A673 (cell line): Measurements from ENCODE around the gene DOK1. TPM values are rescaled to one million over a fixed set of nuclear protein-coding genes. Genes with fewer than 3 reads are reported as not detected.

ENCODE experiments used
- BruUV-seq: library from RNA; stranded (reverse); fragments of 400-500 nt; replicated peaks from 2 replicates; lab custom pipeline; 2021; lab: Mats Ljungman, UMichigan
- CTCF ChIA-PET: fragments of 300-600 bp; sonication (Branson Sonifier 250); formaldehyde crosslinking; loops from one replicate; lab custom pipeline; 2022; ENCODE audit warnings: antibody characterized with exemption; lab: Charles Lee
- POLR2A ChIA-PET: fragments of 300-600 bp; sonication (Branson Sonifier 250); formaldehyde crosslinking; loops from one replicate; lab custom pipeline; 2022; ENCODE audit warnings: antibody characterized with exemption; ENCODE audit not compliant: low non-redundant PET; lab: Charles Lee
- DNase-seq: peaks from one replicate; pipeline ENCODE4 v3.0.0-alpha.2; 2015; ENCODE audit warnings: low spot score
- H3K27ac ChIP-seq: fragments of 200-600 bp; sonication (generic); 2 replicates; pipeline ENCODE4 v1.5.1; 2016; ENCODE audit warnings: mixed run types, low read depth, mild to moderate bottlenecking, mixed read lengths, antibody characterized with exemption, low read length; ENCODE audit not compliant: poor library complexity, severe bottlenecking
- H3K27me3 ChIP-seq: fragments of 200-600 bp; sonication (generic); replicated peaks from 2 replicates; pipeline ENCODE4 v1.6.1; 2017; ENCODE audit warnings: mixed run types, low read depth, mild to moderate bottlenecking, mixed read lengths, antibody characterized with exemption, low read length; ENCODE audit not compliant: insufficient read depth, poor library complexity
- H3K36me3 ChIP-seq: fragments of 200-600 bp; sonication (generic); 2 replicates; pipeline ENCODE4 v1.6.1; 2016; ENCODE audit warnings: mixed run types, mild to moderate bottlenecking, mixed read lengths, antibody characterized with exemption, low read length; ENCODE audit not compliant: insufficient read depth, poor library complexity, severe bottlenecking
- H3K4me1 ChIP-seq: fragments of 200-600 bp; sonication (generic); 2 replicates; pipeline ENCODE4 v1.6.1; 2017; ENCODE audit warnings: mixed run types, mild to moderate bottlenecking, mixed read lengths, antibody characterized with exemption, low read length; ENCODE audit not compliant: insufficient read depth, poor library complexity, severe bottlenecking
- H3K4me3 ChIP-seq: fragments of 200-600 bp; sonication (generic); 2 replicates; pipeline ENCODE4 v1.5.1; 2016; ENCODE audit warnings: low read depth, mixed run types, mild to moderate bottlenecking, mixed read lengths, low read length; ENCODE audit not compliant: poor library complexity, severe bottlenecking
- H3K9me3 ChIP-seq: fragments of 200-600 bp; sonication (generic); 2 replicates; pipeline ENCODE4 v1.6.1; 2016; ENCODE audit warnings: mixed run types, low read depth, mild to moderate bottlenecking, mixed read lengths, antibody characterized with exemption, low read length; ENCODE audit not compliant: poor library complexity, severe bottlenecking
- EZH2 ChIP-seq: fragments of 200-600 bp; sonication (generic); IDR thresholded peaks from 2 replicates; pipeline ENCODE4 v1.6.1; 2017; ENCODE audit warnings: borderline replicate concordance, low read depth, mild to moderate bottlenecking, mixed read lengths, antibody characterized with exemption, low read length; ENCODE audit not compliant: poor library complexity, severe bottlenecking
- intact Hi-C: fragments of 100-400 bp; cut with micrococcal nuclease; formaldehyde crosslinking; loops from one replicate; pipeline ENCODE4 v1.10.0; 2022; ENCODE audit not compliant: unreplicated experiment
- total RNA-seq: library from RNA; stranded (reverse); gene quantifications from 2 replicates; pipeline ENCODE4 v1.2.3, GENCODE V29; 2021
- TF ChIP-seq, protein P1 (sequence below): fragments of 300-800, 200-600 bp; sonication (generic); conservative IDR thresholded peaks from 2 replicates; pipeline ENCODE4 v1.5.1; 2017; ENCODE audit warnings: low read depth, mild to moderate bottlenecking, antibody characterized with exemption, low read length, moderate library complexity, mixed read lengths

The DOK1 gene
- total RNA-seq, 1 experiment from 2014 or later: 20.7 TPM

DNA sequence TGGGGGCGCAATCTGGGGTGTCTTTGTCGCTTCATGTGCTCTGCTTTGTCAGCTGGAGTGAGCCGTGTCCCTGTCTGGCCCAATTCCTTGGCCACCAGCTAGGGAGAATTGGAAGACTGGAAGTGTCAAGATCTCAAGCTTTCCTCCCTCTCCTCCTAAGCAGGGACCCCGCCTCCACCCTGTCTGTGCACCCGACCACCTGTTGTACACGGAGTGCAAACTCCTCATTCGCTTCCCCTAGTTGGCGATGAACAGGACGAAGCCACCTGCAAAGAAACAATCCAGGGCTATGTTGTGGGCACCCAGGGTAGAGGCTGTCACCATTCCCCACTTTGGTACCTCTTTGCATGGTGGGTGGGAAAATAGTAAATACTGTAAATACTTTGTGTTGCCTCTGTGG lies 26.8 kb upstream of the DOK1 start:
- ChIA-PET CTCF (no interaction called here), POLR2A (no interaction called here)
- no peak overlapping the region for H3K27ac ChIP-seq
- no peaks in the 10 kb centered on the region for H3K9me3 ChIP-seq
- peaks cover 16% of the 10 kb centered on the region for H3K4me1 ChIP-seq
- no peaks in the 10 kb centered on the region for H3K27me3 ChIP-seq
- intact Hi-C loops: loop anchor here (2.0 kb wide), 2 partner anchors 21 to 45 kb away; partner anchors contain the start of genes CCDC142, PCGF1 and TTC31
- H3K4me3 ChIP-seq: no peak overlapping the region
- TF ChIP-seq, protein P1, sequence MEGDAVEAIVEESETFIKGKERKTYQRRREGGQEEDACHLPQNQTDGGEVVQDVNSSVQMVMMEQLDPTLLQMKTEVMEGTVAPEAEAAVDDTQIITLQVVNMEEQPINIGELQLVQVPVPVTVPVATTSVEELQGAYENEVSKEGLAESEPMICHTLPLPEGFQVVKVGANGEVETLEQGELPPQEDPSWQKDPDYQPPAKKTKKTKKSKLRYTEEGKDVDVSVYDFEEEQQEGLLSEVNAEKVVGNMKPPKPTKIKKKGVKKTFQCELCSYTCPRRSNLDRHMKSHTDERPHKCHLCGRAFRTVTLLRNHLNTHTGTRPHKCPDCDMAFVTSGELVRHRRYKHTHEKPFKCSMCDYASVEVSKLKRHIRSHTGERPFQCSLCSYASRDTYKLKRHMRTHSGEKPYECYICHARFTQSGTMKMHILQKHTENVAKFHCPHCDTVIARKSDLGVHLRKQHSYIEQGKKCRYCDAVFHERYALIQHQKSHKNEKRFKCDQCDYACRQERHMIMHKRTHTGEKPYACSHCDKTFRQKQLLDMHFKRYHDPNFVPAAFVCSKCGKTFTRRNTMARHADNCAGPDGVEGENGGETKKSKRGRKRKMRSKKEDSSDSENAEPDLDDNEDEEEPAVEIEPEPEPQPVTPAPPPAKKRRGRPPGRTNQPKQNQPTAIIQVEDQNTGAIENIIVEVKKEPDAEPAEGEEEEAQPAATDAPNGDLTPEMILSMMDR: no peak
- no peak for TF ChIP-seq EZH2
- H3K36me3 ChIP-seq: peaks cover 28% of the 10 kb centered on the region
- no peak for DNase-seq
- TSS peak; percentile 70 for BruUV-seq

DNA sequence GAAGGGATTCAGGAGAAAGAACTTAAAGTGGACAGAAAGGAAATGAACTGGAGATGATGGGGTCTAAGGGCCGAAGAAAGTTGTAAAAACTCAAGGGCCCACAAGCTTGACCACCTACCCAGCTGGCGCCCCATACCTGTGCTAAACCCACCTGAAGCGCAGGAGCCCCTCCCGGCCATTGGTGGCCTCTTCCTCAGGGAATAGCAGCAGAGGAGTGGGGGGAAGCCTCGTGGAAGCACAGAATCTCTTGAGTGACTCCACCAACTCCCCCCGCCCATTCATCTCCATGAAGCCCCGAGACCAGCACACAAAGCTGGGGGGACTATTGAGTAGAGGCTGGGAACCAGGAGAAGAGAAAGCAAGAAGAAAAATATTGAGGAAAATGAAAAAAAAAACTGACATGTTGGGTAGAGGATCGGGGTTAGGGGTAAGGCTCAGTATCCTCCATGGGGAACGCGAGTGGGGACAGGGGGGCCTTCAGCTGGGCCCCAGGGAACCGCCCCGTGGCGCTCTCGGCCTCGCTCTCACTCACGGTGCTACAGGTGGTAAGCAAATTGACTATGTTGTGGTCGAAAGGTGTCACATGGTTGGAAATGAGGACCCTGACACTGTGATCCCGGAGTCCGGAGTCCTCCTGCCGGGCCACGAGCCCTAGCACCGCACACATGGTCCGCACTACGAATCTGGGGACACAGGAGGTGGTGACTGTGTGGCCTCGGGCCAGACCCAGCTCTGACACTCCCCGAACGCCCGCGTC lies 25.7 kb upstream of the DOK1 start:
- no peak for TF ChIP-seq EZH2
- TF ChIP-seq, protein P1: no peak
- H3K4me3 ChIP-seq: peak overlapping the region; percentile 97
- H3K9me3 ChIP-seq: no peaks in the 10 kb centered on the region
- POLR2A ChIA-PET: no interaction called here
- intact Hi-C loops: loop anchor here (2.0 kb wide), 2 partner anchors 22 to 46 kb away; partner anchors contain the start of genes CCDC142, PCGF1 and TTC31
- H3K27ac ChIP-seq: peak overlapping the region; percentile 91
- no TSS peak for BruUV-seq
- no peaks in the 10 kb centered on the region for H3K27me3 ChIP-seq
- CTCF ChIA-PET: no interaction called here
- peaks cover 30% of the 10 kb centered on the region for H3K36me3 ChIP-seq
- H3K4me1 ChIP-seq: peaks cover 16% of the 10 kb centered on the region
- DNase-seq: no peak

DNA sequence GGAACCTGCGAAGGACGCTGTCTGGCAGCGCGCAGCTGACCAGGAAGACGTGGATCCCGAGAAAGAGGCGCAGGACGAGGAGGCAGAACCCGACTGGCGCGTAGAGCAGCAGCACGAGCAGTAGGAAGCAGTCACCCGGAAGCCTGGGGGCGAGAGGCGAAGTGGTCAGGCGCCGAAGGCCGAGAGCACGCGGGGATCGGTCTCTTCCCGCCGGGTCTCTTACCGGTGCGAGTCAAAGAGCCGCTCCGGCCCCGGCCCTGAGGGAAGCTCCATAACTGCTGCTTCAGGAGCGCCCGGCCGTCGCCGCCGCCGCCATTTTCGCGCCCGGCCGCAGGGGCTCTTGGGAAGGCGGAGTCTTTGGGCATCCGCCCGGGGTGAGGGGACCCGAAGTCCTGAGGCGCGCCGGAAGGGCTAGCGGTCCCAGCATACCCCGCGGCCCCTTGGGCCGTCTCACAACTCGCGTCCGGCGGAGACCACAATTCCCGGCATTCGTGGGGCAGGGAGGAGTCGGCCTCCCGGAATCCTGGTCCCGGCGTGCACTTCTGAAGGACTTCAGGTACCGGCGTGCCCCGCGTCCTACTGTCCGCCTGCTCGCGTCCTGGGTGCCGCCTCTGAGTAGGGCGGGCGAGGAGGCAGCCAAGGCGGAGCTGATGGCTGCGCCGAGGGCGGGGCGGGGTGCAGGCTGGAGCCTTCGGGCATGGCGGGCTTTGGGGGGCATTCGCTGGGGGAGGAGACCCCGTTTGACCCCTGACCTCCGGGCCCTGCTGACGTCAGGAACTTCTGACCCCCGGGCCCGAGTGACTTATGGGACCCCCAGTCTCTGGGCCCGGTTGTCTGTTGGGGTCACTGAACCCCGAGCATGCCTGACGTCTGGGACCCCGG lies 24.9 kb upstream of the DOK1 start, which contains the start of the genes AUP1 and HTRA2:
TSS of gene AUP1 (minus strand) at position 350 of the 882 bp plus-strand sequence. CDS start at position 273, 77 bp downstream.
TSS of gene HTRA2 (plus strand) at position 577 of the 882 bp plus-strand sequence. CDS start at position 651, 74 bp downstream.
- H3K4me1 ChIP-seq: peaks cover 16% of the 10 kb centered on the region
- TF ChIP-seq EZH2: no peak
- TF ChIP-seq, protein P1: no peak
- ChIA-PET CTCF (no interaction called here), POLR2A (interaction anchor here (0.5 kb wide), 1 partner anchor 55 kb away, joined by 7 read pairs; no protein-coding TSS in a partner anchor)
- intact Hi-C loops: loop anchor here (2.0 to 10.0 kb wide), 4 partner anchors 23 to 277 kb away; partner anchors contain the start of genes CCDC142, PCGF1 and TTC31
- no peaks in the 10 kb centered on the region for H3K9me3 ChIP-seq
- H3K36me3 ChIP-seq: peaks cover 30% of the 10 kb centered on the region
- H3K27me3 ChIP-seq: no peaks in the 10 kb centered on the region
- peak within 1 kb of the TSS; percentile 91 for H3K27ac ChIP-seq
- peak; percentile 100 for DNase-seq
- H3K4me3 ChIP-seq: peak within 1 kb of the TSS; percentile 97
- BruUV-seq: no TSS peak
